HepG2 (cell line): ENCODE results near the gene MSMP. TPM values are rescaled to one million over a fixed set of nuclear protein-coding genes. Genes with fewer than 3 reads are reported as not detected.

Experiments
- ATAD3A ChIP-seq: sonication (generic); formaldehyde crosslinking; IDR thresholded peaks from 2 replicates; pipeline ENCODE4 v1.4.0; 2020; ENCODE audit warnings: missing genetic modification reagents
- CBX1 ChIP-seq: IDR thresholded peaks from one replicate; pipeline ENCODE4 v1.6.1; 2016; ENCODE audit warnings: antibody characterized with exemption, low read depth
- HDAC1 ChIP-seq: sonication (generic); formaldehyde crosslinking; IDR thresholded peaks from 2 replicates; pipeline ENCODE4 v1.5.1; 2020; ENCODE audit warnings: mild to moderate bottlenecking, missing genetic modification reagents
- MAZ ChIP-seq, 2 experiments: sonication (generic) in 1 of 2; formaldehyde crosslinking in 1 of 2; IDR thresholded peaks; 2 replicates each; pipeline versions ENCODE4 v1.5.0 to v1.6.1; 2012 to 2020; ENCODE audit warnings: low read depth in 2 of 2, mild to moderate bottlenecking in 2 of 2, borderline replicate concordance in 1 of 2, improper control_type of control experiment in 1 of 2, low read length in 1 of 2, missing genetic modification reagents in 1 of 2, moderate library complexity in 1 of 2
- MZF1 ChIP-seq: sonication (generic); formaldehyde crosslinking; IDR thresholded peaks from 2 replicates; pipeline ENCODE4 v1.8.1; 2023; ENCODE audit warnings: mild to moderate bottlenecking, missing genetic modification reagents, borderline replicate concordance
- NR1H2 ChIP-seq: sonication (generic); formaldehyde crosslinking; IDR thresholded peaks from 2 replicates; pipeline ENCODE4 v1.8.1; 2022; ENCODE audit warnings: low read depth, missing genetic modification reagents, borderline replicate concordance
- PHF20 ChIP-seq: sonication (generic); formaldehyde crosslinking; IDR thresholded peaks from 2 replicates; pipeline ENCODE4 v1.5.0; 2020; ENCODE audit warnings: mild to moderate bottlenecking, missing genetic modification reagents
- RBAK ChIP-seq: sonication (generic); formaldehyde crosslinking; IDR thresholded peaks from 2 replicates; pipeline ENCODE4 v1.5.1; 2020; ENCODE audit warnings: mild to moderate bottlenecking, missing genetic modification reagents
- SP4 ChIP-seq: sonication (generic); formaldehyde crosslinking; IDR thresholded peaks from 2 replicates; pipeline ENCODE4 v1.8.1; 2023; ENCODE audit warnings: mild to moderate bottlenecking, missing genetic modification reagents
- SYNCRIP ChIP-seq: fragments of 200-400 bp; formaldehyde crosslinking; IDR thresholded peaks from 2 replicates; pipeline ENCODE4 v1.6.1; 2018; ENCODE audit warnings: mild to moderate bottlenecking, low read depth, low read length; ENCODE audit not compliant: insufficient read depth
- TEAD3 ChIP-seq: optimal IDR thresholded peaks from 2 replicates; pipeline ENCODE3; 2016; ENCODE audit warnings: borderline replicate concordance
- U2AF1 ChIP-seq: fragments of 200-400 bp; formaldehyde crosslinking; optimal IDR thresholded peaks from 2 replicates; pipeline ENCODE3; 2017; ENCODE audit warnings: mild to moderate bottlenecking, low read depth, low read length
- YEATS2 ChIP-seq: sonication (generic); formaldehyde crosslinking; IDR thresholded peaks from 2 replicates; pipeline ENCODE4 v1.4.0; 2020; ENCODE audit warnings: missing genetic modification reagents, borderline replicate concordance
- ZNF180 ChIP-seq: sonication (generic); formaldehyde crosslinking; IDR thresholded peaks from 2 replicates; pipeline ENCODE4 v1.4.0; 2020; ENCODE audit warnings: low read depth, missing genetic modification reagents, borderline replicate concordance
- ZNF263 ChIP-seq: sonication (generic); formaldehyde crosslinking; IDR thresholded peaks from 2 replicates; pipeline ENCODE4 v1.4.0; 2020; ENCODE audit warnings: missing genetic modification reagents
- ZNF317 ChIP-seq: sonication (generic); formaldehyde crosslinking; IDR thresholded peaks from 2 replicates; pipeline ENCODE4 v1.5.0; 2020; ENCODE audit warnings: mild to moderate bottlenecking, missing genetic modification reagents
- ZNF367 ChIP-seq: sonication (generic); formaldehyde crosslinking; IDR thresholded peaks from 2 replicates; pipeline ENCODE4 v1.4.0; 2020; ENCODE audit warnings: missing genetic modification reagents, borderline replicate concordance
- ZNF549 ChIP-seq: sonication (generic); formaldehyde crosslinking; IDR thresholded peaks from 2 replicates; pipeline ENCODE4 v1.5.0; 2020; ENCODE audit warnings: missing genetic modification reagents
- ZNF616 ChIP-seq: sonication (generic); formaldehyde crosslinking; IDR thresholded peaks from 2 replicates; pipeline ENCODE4 v1.5.0; 2020; ENCODE audit warnings: low read depth, mild to moderate bottlenecking, missing genetic modification reagents
- ZNF788 ChIP-seq: sonication (generic); formaldehyde crosslinking; IDR thresholded peaks from 2 replicates; pipeline ENCODE4 v1.5.0; 2020; ENCODE audit warnings: mild to moderate bottlenecking, missing genetic modification reagents, borderline replicate concordance
- ZSCAN9 ChIP-seq: IDR thresholded peaks from 2 replicates; pipeline ENCODE4 v1.6.1; 2016; ENCODE audit warnings: borderline replicate concordance
- polyA plus RNA-seq, 8 experiments: library from polyadenylated mRNA; depleted of rRNA in 3 of 8; stranded (reverse) in 7 of 8; unstranded in 1 of 8; fragments of >200 nt; fragmentation: Illumina TruSeq in 4 of 8; extraction: Trizol in 4 of 8; gene quantifications; 2 replicates each; pipeline versions ENCODE4 v1.2.1 to v1.2.3, GENCODE V29; 2011 to 2016; ENCODE audit warnings: low read depth in 4 of 8, missing spikeins in 1 of 8, mixed read lengths in 1 of 8; ENCODE audit not compliant: insufficient read depth in 1 of 8
- total RNA-seq, 5 experiments: library from RNA; depleted of rRNA; stranded (reverse); fragments of >200 nt; fragmentation: Illumina TruSeq; extraction: Trizol; gene quantifications; 2 replicates each; pipeline ENCODE4 v1.2.3, GENCODE V29; 2016; ENCODE audit warnings: low read depth in 1 of 5
- TF ChIP-seq, protein P1 (sequence below): sonication (generic); formaldehyde crosslinking; IDR thresholded peaks from 2 replicates; pipeline ENCODE4 v1.9.0; 2021; ENCODE audit warnings: missing genetic modification reagents, borderline replicate concordance
- TF ChIP-seq, protein P2 (sequence below): IDR thresholded peaks from 2 replicates; pipeline ENCODE4 v1.6.1; 2012; ENCODE audit warnings: low read length, improper control_type of control experiment

Gene MSMP
- total and polyA plus RNA-seq, 2 of the 13 experiments (the other 11 are each of a cell fraction or from before 2014, with no cell fraction given), result 0.24 to 0.46 TPM

DNA sequence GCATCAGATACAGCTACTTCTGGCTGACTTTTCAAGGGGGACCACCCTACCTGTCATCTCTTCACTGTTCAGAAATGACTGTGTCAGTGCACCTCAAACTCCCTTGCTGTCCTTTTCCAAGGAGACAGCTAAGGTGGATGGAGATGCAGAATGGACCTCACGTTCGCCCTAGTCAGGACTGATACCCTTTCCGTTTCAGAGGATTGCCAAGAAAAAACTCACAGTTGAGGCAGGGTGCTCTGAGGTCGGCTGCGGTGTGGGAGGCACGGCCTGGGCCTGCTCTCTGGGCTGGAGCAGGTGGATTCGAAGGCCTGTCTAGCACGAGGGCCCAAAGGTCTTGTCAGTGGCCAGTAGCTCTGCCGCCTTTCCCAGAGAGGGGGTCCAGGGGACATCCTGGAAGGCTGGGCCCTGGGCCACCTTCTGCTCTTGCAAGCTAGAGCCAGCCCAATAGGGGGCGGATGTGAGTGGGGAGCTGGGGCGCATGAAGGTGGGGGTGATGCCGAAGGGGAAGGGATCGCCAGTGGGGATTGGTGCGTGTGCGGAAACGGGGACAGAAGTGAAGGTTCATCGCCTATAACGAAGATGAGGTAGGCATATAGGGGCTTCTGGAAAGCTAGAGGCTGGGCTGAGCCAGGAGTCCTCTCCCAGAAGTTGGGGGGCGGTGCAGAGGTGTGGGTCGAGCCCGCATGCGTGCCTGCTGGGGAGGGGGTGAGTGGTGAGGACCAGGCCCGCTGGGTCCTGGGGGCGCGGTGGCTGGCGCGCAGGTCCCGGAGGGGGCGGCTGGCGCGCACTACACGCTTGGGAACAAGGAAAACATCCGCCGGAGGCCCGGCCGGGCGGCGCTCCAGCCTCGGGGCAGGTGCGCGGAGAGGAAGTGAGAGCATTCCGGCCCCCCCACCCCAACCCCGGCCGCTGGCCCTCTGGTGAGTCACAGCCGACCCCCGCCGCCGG, 2.5 kb upstream of the MSMP start (continued):
- TF ChIP-seq HDAC1 (CRISPR knock-in tag) (peak; percentile 79), ZNF549 (CRISPR knock-in tag) (no peak), RBAK (CRISPR knock-in tag) (peak; percentile 32; the same call in 1 of the 2 replicates), MAZ (IDR thresholded peaks at IDR 0.05; ENCODE audit: borderline replicate concordance, low read depth, low read length) (peak; percentile 69), MAZ (CRISPR knock-in tag; IDR thresholded peaks at IDR 0.05; ENCODE audit: low read depth) (peak; percentile 72), ZNF317 (peak; percentile 79; the same call in 1 of the 2 replicates), PHF20 (peak; percentile 69), YEATS2 (CRISPR knock-in tag) (no peak; the same call in 1 of the 2 replicates), ZNF263 (CRISPR knock-in tag) (no peak), ZNF788 (CRISPR knock-in tag) (peak; percentile 43; the same call in 1 of the 2 replicates), TEAD3 (CRISPR knock-in tag) (no peak), MZF1 (CRISPR knock-in tag) (no peak), ZNF616 (CRISPR knock-in tag) (0 out of 2 replicates have a peak, but pooled peaks have one; percentile 45), SYNCRIP (no peak), U2AF1 (no peak), ZSCAN9 (CRISPR knock-in tag) (no peak), ZNF180 (no peak), NR1H2 (peak; percentile 1; the same call in 1 of the 2 replicates), ZNF367 (peak; percentile 84; the same call in 1 of the 2 replicates), ATAD3A (CRISPR knock-in tag) (no peak), SP4 (CRISPR knock-in tag) (no peak), CBX1 (no peak)
- TF ChIP-seq, protein P1, sequence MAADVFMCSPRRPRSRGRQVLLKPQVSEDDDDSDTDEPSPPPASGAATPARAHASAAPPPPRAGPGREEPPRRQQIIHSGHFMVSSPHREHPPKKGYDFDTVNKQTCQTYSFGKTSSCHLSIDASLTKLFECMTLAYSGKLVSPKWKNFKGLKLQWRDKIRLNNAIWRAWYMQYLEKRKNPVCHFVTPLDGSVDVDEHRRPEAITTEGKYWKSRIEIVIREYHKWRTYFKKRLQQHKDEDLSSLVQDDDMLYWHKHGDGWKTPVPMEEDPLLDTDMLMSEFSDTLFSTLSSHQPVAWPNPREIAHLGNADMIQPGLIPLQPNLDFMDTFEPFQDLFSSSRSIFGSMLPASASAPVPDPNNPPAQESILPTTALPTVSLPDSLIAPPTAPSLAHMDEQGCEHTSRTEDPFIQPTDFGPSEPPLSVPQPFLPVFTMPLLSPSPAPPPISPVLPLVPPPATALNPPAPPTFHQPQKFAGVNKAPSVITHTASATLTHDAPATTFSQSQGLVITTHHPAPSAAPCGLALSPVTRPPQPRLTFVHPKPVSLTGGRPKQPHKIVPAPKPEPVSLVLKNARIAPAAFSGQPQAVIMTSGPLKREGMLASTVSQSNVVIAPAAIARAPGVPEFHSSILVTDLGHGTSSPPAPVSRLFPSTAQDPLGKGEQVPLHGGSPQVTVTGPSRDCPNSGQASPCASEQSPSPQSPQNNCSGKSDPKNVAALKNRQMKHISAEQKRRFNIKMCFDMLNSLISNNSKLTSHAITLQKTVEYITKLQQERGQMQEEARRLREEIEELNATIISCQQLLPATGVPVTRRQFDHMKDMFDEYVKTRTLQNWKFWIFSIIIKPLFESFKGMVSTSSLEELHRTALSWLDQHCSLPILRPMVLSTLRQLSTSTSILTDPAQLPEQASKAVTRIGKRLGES (CRISPR knock-in tag), result 0 out of 2 replicates have a peak, but pooled peaks have one; percentile 37
- TF ChIP-seq, protein P2, sequence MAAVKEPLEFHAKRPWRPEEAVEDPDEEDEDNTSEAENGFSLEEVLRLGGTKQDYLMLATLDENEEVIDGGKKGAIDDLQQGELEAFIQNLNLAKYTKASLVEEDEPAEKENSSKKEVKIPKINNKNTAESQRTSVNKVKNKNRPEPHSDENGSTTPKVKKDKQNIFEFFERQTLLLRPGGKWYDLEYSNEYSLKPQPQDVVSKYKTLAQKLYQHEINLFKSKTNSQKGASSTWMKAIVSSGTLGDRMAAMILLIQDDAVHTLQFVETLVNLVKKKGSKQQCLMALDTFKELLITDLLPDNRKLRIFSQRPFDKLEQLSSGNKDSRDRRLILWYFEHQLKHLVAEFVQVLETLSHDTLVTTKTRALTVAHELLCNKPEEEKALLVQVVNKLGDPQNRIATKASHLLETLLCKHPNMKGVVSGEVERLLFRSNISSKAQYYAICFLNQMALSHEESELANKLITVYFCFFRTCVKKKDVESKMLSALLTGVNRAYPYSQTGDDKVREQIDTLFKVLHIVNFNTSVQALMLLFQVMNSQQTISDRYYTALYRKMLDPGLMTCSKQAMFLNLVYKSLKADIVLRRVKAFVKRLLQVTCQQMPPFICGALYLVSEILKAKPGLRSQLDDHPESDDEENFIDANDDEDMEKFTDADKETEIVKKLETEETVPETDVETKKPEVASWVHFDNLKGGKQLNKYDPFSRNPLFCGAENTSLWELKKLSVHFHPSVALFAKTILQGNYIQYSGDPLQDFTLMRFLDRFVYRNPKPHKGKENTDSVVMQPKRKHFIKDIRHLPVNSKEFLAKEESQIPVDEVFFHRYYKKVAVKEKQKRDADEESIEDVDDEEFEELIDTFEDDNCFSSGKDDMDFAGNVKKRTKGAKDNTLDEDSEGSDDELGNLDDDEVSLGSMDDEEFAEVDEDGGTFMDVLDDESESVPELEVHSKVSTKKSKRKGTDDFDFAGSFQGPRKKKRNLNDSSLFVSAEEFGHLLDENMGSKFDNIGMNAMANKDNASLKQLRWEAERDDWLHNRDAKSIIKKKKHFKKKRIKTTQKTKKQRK, result no peak
